Peyer's patch (tissue), 4 donors: ENCODE results near the gene PTPRN.

Experiments
- POLR2A ChIP-seq, 2 donors: fragments of 450-650 bp; IDR thresholded peaks; one replicate each; pipeline ENCODE4 v1.5.1; 2017; ENCODE audit warnings: antibody characterized with exemption in 2 of 2, mild to moderate bottlenecking in 2 of 2, moderate library complexity in 2 of 2
- TF ChIP-seq, protein P1 (sequence below), 6 experiments: fragments of 450-650 bp in 4 of 6; fragments of 200-600 bp in 2 of 6; sonication (generic) in 1 of 6; IDR thresholded peaks; one replicate each; pipeline ENCODE4 v1.5.1; 2017 to 2019; ENCODE audit warnings: antibody characterized with exemption in 6 of 6, mild to moderate bottlenecking in 3 of 6, moderate library complexity in 1 of 6

DNA sequence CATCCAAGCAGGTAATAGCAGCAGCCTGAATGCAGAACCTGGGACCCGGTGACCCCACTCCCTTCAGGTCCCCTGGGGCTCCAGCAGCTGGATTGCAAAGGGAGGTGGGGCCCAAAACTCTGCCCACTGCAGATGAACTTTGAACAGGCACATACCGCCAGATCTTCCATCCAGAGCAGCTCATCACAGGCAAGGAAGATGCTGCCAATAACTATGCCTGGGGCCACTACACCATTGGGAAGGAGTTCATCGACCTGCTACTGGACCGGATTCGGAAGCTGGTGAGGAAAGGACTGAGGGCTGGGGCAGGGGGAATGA, 39.2 kb downstream of the PTPRN start:
- TF ChIP-seq, protein P1, sequence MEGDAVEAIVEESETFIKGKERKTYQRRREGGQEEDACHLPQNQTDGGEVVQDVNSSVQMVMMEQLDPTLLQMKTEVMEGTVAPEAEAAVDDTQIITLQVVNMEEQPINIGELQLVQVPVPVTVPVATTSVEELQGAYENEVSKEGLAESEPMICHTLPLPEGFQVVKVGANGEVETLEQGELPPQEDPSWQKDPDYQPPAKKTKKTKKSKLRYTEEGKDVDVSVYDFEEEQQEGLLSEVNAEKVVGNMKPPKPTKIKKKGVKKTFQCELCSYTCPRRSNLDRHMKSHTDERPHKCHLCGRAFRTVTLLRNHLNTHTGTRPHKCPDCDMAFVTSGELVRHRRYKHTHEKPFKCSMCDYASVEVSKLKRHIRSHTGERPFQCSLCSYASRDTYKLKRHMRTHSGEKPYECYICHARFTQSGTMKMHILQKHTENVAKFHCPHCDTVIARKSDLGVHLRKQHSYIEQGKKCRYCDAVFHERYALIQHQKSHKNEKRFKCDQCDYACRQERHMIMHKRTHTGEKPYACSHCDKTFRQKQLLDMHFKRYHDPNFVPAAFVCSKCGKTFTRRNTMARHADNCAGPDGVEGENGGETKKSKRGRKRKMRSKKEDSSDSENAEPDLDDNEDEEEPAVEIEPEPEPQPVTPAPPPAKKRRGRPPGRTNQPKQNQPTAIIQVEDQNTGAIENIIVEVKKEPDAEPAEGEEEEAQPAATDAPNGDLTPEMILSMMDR (IDR thresholded peaks at IDR 0.05), result no peak
- TF ChIP-seq POLR2A (IDR thresholded peaks at IDR 0.05), result no peak
